Measurements from ENCODE around the gene LMBR1. TPM values are rescaled to one million over a fixed set of nuclear protein-coding genes. Genes with fewer than 3 reads are reported as not detected.
"Not testable (repeated sequence)": the region's sequence is repeated elsewhere in the genome, so short reads cannot be mapped to it uniquely, and the experiment has no call there.

The LMBR1 gene
- total RNA-seq, 1 donor from 2014 or later = 159 TPM

DNA sequence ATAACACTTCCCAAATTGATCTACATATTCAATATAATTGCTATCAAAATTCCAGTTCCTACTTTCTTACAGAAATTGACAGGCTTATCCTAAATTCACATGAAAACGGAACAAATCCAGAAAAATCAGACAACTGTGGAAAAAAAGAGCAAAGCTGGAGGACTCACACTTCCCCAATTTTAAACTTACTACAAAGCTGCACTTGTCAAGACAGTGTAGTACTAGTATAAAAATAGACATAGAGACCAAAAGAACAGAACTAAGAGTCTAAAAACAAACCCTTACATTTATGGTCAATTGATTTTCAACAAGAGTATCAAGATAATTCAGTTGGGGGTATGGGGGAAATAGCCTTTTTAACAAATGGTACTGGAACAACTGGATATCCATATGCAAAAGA, 27.5 kb downstream of the LMBR1 start:
- Mint-ChIP-seq H3K27ac (ENCODE audit: unreplicated experiment) (no peak overlapping the region), H3K36me3 (ENCODE audit: low read depth, unreplicated experiment) (peaks cover 32% of the 10 kb centered on the region), H3K27me3 (ENCODE audit: unreplicated experiment) (no peaks in the 10 kb centered on the region), H3K4me3 (ENCODE audit: unreplicated experiment) (no peak overlapping the region), H3K4me1 (ENCODE audit: unreplicated experiment) (no peaks in the 10 kb centered on the region), H3K9me3 (ENCODE audit: unreplicated experiment) (peaks cover 11% of the 10 kb centered on the region)
- no peak for DNase-seq (ENCODE audit: low spot score)
- TF ChIP-seq, protein P1, sequence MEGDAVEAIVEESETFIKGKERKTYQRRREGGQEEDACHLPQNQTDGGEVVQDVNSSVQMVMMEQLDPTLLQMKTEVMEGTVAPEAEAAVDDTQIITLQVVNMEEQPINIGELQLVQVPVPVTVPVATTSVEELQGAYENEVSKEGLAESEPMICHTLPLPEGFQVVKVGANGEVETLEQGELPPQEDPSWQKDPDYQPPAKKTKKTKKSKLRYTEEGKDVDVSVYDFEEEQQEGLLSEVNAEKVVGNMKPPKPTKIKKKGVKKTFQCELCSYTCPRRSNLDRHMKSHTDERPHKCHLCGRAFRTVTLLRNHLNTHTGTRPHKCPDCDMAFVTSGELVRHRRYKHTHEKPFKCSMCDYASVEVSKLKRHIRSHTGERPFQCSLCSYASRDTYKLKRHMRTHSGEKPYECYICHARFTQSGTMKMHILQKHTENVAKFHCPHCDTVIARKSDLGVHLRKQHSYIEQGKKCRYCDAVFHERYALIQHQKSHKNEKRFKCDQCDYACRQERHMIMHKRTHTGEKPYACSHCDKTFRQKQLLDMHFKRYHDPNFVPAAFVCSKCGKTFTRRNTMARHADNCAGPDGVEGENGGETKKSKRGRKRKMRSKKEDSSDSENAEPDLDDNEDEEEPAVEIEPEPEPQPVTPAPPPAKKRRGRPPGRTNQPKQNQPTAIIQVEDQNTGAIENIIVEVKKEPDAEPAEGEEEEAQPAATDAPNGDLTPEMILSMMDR (IDR thresholded peaks at IDR 0.05; ENCODE audit: unreplicated experiment) = no peak

DNA sequence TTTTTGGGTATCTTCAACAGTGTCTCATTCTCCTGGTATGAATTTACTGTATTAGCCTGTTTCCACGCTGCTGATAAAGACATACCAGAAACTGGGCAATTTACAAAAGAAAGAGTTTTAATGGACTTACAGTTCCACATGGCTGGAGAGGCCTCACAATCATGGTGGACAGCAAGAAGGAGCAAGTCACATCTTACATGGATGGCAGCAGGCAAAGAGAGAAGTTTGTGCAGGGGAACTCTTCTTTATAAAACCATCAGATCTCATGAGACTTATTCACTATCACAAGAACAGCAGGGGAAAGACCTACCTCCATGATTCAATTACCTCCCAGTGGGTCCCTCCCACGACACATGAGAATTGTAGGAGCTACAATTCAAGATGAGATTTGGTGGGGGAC, 31.0 kb downstream of the LMBR1 start:
- not testable (repeated sequence) for DNase-seq (ENCODE audit: low spot score); H3K4me1 Mint-ChIP-seq (ENCODE audit: unreplicated experiment); H3K27ac Mint-ChIP-seq (ENCODE audit: unreplicated experiment); H3K27me3 Mint-ChIP-seq (ENCODE audit: unreplicated experiment)
- peaks cover 64% of the 10 kb centered on the region for H3K36me3 Mint-ChIP-seq (ENCODE audit: low read depth, unreplicated experiment)
- H3K9me3 Mint-ChIP-seq (ENCODE audit: unreplicated experiment) = peaks cover 11% of the 10 kb centered on the region
- peak overlapping the region; percentile 16 for H3K4me3 Mint-ChIP-seq (ENCODE audit: unreplicated experiment)

DNA sequence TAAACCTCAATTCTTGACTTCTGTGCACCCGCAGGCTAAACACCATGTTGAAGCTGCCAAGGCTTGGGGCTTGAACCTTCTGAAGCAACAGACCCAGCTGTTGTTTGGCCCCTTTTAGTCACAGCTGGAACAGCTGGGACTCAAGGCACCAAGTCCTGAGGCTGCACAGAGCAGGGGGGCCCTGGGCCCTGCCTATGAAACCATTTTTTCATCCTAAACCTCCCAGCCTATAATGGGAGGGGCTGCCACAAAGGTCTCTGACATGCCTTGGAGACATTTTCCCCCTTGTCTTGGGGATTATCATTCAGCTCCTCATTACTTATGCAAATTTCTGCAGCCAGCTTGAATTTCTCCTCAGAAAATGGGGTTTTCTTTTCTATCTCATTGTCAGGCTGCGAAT, 31.8 kb downstream of the LMBR1 start:
- Mint-ChIP-seq H3K36me3 (ENCODE audit: low read depth, unreplicated experiment) (peaks cover 69% of the 10 kb centered on the region), H3K9me3 (ENCODE audit: unreplicated experiment) (peaks cover 11% of the 10 kb centered on the region), H3K4me1 (ENCODE audit: unreplicated experiment) (no peaks in the 10 kb centered on the region), H3K27ac (ENCODE audit: unreplicated experiment) (no peak overlapping the region), H3K27me3 (ENCODE audit: unreplicated experiment) (no peaks in the 10 kb centered on the region), H3K4me3 (ENCODE audit: unreplicated experiment) (peak overlapping the region; percentile 16)
- TF ChIP-seq, protein P1 (IDR thresholded peaks at IDR 0.05; ENCODE audit: unreplicated experiment) = no peak
- DNase-seq (ENCODE audit: low spot score) = no peak

DNA sequence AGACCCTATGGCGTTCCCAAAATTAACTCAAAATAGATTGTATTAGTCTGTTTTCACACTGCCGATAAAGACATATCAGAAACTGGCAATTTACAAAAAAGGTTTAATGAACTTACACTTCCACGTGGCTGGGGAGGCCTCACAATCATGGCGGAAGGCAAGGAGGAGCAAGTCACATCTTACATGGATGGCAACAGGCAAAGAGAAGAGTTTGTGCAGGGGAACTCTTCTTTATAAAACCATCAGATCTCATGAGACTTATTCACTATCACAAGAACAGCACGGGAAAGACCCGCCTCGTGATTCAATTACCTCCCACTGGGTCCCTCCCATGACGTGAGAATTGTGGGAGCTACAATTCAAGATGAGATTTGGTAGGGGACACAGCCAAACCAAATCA, 32.9 kb downstream of the LMBR1 start:
- not testable (repeated sequence) for H3K27me3 Mint-ChIP-seq (ENCODE audit: unreplicated experiment); H3K4me1 Mint-ChIP-seq (ENCODE audit: unreplicated experiment); H3K27ac Mint-ChIP-seq (ENCODE audit: unreplicated experiment); DNase-seq (ENCODE audit: low spot score)
- Mint-ChIP-seq H3K9me3 (ENCODE audit: unreplicated experiment) (peaks cover 11% of the 10 kb centered on the region), H3K4me3 (ENCODE audit: unreplicated experiment) (peak overlapping the region; percentile 85), H3K36me3 (ENCODE audit: low read depth, unreplicated experiment) (peaks cover 74% of the 10 kb centered on the region)

DNA sequence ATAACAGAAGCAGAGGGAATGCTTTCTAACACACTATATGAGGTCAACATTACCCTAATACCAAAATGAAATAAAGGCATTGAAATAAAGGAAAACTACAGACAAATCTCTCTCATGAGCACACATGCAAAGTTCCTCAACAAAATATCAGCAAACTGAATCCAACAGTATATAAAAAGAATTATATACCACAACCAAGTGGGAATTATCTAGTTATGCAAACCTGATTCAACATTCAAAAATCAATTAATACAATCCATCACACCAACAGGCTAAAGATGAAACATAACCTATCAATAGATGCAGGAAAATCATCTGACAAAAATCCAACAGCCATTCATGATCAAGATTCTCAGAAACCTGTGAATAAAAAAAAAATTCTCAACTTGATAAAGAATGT, 34.5 kb downstream of the LMBR1 start:
- Mint-ChIP-seq H3K4me3 (ENCODE audit: unreplicated experiment) (peak overlapping the region; percentile 45), H3K36me3 (ENCODE audit: low read depth, unreplicated experiment) (peaks cover 79% of the 10 kb centered on the region), H3K27ac (ENCODE audit: unreplicated experiment) (no peak overlapping the region), H3K9me3 (ENCODE audit: unreplicated experiment) (peaks cover 11% of the 10 kb centered on the region), H3K27me3 (ENCODE audit: unreplicated experiment) (no peaks in the 10 kb centered on the region), H3K4me1 (ENCODE audit: unreplicated experiment) (no peaks in the 10 kb centered on the region)
- TF ChIP-seq, protein P1 (IDR thresholded peaks at IDR 0.05; ENCODE audit: unreplicated experiment) = no peak
- no peak for DNase-seq (ENCODE audit: low spot score)

DNA sequence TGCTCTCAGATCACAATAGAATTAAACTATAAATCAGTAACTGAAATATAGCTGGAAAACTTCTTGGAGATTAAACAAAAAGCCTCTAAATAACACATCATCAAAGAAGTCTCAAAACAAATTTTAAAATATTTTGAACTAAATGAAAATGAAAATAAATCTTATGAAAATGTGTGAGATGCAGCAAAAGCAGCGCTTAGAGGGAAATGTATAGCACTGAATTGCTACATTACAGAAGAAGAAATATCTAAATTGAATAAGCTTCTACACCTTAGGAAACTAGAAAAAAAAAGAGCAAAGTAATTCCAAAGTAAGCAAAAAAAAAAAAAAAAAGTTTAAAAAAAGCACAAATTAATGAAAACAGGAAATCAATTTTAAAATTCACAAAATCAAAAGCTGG, 35.2 kb downstream of the LMBR1 start:
- H3K4me1 Mint-ChIP-seq (ENCODE audit: unreplicated experiment) = no peaks in the 10 kb centered on the region
- TF ChIP-seq, protein P1 (IDR thresholded peaks at IDR 0.05; ENCODE audit: unreplicated experiment) = no peak
- H3K27me3 Mint-ChIP-seq (ENCODE audit: unreplicated experiment) = no peaks in the 10 kb centered on the region
- no peak overlapping the region for H3K4me3 Mint-ChIP-seq (ENCODE audit: unreplicated experiment)
- H3K9me3 Mint-ChIP-seq (ENCODE audit: unreplicated experiment) = peaks cover 7% of the 10 kb centered on the region
- H3K36me3 Mint-ChIP-seq (ENCODE audit: low read depth, unreplicated experiment) = peaks cover 71% of the 10 kb centered on the region
- no peak for DNase-seq (ENCODE audit: low spot score)
- no peak overlapping the region for H3K27ac Mint-ChIP-seq (ENCODE audit: unreplicated experiment)
